GM18951 (cell line): Measurements from ENCODE around the gene DLG1.
A peak's percentile ranks its signal among the peaks of the same experiment; 100 is the strongest.

Source experiments
- POLR2A ChIP-seq: IDR thresholded peaks from 4 replicates; pipeline ENCODE4 v1.6.1; 2011; ENCODE audit warnings: mild to moderate bottlenecking; ENCODE audit not compliant: insufficient read length, insufficient read depth; ENCODE audit errors: extremely low read depth
- in situ Hi-C: fragments of 300-500 bp; cut with MboI; formaldehyde crosslinking; loops from one replicate; pipeline ENCODE4 v1.12.0; 2022; ENCODE audit warnings: low sequenced_read_pairs, mixed read lengths, inconsistent platforms; ENCODE audit not compliant: unreplicated experiment

Gene DLG1

GRCh38 chr3:197298341-197298944 lies at the start of gene DLG1:
TSS of gene DLG1 (minus strand) at chr3:197298612. CDS start at chr3:197297204, 1,408 bp downstream.
- in situ Hi-C loops: no loop called here
- peak; percentile 78 for TF ChIP-seq POLR2A

DNA sequence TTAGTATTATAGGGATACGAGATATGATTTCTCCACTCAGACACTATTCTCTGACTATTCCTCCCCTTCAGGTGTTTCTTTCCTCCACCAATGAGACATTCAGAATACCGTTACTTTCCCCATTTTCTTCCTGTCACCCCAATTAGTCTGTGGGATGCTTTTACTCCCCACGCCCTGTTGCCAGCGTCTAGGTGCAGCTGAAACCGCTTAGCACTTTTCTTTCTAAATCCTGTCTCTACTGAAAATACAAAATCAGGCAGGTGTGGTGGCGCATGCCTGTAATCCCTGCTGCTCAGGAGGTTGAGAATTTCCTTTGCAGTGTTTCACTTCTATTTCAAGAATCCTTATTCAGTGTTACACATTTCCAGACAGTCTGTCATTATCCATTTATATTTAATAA lies 49.6 kb upstream of the DLG1 start:
- no peak for TF ChIP-seq POLR2A
- in situ Hi-C loops: no loop called here

DNA sequence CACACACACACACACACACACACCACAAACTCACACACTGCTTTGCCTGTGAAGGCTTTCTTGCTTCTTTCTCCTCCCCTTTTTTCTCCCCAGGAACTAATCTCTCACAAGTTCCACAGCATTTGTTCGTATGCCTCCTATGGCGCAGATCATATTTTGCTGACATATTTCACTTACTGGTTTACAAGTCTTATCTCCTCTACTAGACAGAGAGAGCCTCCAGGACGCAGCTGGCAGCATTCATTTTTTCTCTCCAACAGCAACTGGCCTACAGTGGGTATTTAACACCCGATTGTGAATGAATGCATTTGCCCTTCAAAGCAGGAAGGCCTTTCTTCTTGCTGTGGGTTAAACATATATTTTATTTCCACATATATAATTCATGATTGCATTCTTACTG lies 47.0 kb upstream of the DLG1 start:
- in situ Hi-C loops: no loop called here
- TF ChIP-seq POLR2A: no peak

DNA sequence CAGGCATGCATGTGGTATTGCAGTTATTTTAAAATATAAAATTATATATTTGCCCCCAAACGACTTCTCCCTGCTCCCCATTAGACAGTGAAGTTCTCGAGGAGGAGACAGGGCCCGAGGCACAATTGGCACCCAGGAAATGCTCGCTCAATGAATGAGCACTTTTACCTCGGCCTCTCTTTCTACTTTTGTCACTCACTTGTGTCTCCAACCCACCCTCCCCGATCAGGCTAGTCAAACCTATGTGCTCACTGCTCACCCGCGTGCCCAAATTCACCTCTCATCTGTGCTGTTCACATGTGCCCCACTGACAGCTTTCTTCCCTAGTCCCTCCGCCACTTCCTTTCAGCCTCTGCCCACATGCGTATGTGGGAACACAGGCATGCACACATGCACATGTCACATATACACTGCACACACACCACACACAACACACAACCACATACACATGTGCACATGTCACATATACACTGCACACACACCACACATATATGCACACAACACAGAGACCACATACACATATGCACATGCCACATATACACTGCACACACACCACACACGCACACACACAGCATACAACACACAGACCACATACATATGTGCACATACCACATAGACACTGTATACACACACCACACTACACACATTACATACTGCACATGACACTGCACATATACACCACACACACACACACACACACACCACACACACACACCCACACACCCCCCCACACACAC lies 46.3 kb upstream of the DLG1 start:
- in situ Hi-C loops: no loop called here
- no peak for TF ChIP-seq POLR2A

DNA sequence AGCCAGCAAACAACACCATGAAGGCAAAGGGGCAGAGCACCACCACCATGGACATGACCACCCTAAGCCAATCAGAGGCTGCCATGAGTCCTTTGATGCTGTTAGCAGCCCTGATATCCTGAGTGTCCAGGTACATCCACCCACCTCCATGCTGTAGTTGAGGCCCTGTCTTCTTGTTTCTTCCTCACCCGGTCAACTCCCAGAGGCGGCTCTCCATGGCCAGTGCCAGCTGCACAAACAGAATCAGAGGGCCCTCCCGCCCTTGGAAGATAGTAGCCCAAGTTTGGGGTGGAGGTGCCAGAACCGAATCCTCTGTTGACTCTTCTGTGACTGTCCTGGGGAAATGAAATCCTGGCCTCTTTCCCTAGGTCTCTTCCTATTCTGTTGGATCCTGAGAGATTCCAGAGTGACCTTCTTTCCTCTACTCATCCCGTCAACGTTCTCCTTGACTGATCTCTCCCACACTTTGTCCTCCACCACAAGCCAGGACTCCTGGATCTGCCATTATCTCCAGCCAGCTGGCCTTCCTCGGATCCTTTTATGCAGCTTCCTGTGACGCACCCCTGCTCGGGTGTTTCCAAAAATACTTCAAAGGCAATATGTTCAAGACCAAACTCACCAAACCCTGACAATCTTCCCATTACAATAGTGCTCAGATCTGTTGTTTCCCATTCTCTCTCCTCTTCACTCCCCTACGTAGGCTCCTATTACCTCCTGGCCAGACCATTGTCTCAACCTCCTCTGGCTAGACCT lies 45.4 kb upstream of the DLG1 start:
- no peak for TF ChIP-seq POLR2A
- in situ Hi-C loops: no loop called here

- no peak for TF ChIP-seq POLR2A
- in situ Hi-C loops: no loop called here
These were observed 44.7 kb upstream of the DLG1 start for GRCh38 chr3:197343111-197343510.

DNA sequence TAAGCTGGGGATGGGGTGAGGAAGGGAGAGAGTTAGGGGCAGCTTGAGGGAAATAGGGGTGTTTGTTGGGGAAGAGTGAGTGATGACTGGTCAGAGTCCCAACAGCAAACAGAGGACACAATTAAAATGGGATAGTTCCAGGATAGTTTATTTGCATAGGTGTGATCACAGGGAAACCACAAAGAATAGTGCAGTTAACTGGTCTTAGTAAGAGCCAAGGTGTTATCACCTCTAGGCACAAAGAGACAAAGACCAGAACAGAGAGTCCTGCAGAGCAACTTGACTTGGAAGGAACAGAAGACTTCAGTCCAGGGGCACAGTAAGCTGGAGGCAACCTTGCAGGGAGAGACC lies 42.1 kb upstream of the DLG1 start:
- in situ Hi-C loops: no loop called here
- TF ChIP-seq POLR2A: no peak

DNA sequence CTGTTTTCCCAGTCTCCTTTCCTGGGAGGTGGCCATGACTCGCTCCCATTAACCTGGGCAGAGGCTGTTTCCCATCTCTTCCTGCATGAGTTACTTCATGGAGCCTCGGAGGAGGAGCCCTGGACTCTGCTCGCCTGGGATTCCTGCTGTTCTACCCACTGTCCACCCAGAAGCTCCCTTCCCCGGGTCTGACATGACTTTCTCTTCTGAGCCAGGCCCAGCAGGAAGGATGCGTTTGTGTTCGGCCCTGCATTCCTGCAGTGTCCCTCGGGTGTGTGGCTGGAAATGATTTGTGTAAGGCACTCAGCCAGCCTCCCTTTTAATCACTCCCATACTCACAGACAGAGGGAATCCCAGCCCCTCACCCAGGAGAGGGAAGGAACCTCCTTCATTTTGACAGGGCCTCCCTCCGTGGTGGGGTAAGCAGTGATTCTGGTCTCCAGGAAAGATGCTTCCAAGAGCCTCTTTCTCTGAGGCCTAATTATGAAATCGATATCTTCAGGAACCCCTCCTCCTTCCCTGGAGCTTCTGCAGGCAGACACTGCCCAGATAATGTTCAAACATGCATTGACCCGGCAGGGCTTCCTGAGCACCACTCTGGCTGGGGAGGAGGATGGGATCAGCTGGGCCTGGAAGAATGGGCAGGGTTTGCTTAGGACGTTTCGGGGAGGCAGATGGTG lies 41.6 kb upstream of the DLG1 start:
- no peak for TF ChIP-seq POLR2A

GRCh38 chr3:197338586-197338985 lies 40.2 kb upstream of the DLG1 start:
- TF ChIP-seq POLR2A: no peak
- in situ Hi-C loops: no loop called here

More for the DNA sequence above, 41.6 kb upstream of the DLG1 start:
- in situ Hi-C loops: no loop called here

DNA sequence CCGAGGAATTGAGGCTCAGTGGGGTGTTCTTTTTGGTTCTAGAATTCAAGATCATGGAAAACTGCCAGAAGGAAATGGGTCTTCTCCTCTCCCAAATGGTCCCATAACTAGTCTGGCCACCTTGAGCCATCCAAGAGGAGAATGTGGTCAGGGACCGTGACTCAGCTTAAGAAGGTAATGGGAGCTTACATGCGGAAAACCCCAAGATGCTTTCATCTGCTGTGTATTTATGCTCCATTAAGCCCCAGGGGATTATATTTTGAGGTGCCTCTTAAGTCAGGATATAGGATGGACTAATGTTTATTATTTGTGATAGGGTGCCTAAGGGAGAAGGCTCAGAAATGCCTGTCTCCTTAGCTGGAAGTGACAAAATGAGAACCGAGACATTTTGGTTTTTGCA lies 39.2 kb upstream of the DLG1 start:
- TF ChIP-seq POLR2A: no peak

GRCh38 chr3:197337214-197337613 lies 38.8 kb upstream of the DLG1 start:
- in situ Hi-C loops: no loop called here
- no peak for TF ChIP-seq POLR2A

More for the DNA sequence above, 39.2 kb upstream of the DLG1 start:
- in situ Hi-C loops: no loop called here

- in situ Hi-C loops: no loop called here
- no peak for TF ChIP-seq POLR2A
These were observed 37.9 kb upstream of the DLG1 start for GRCh38 chr3:197336348-197336747.

GRCh38 chr3:197335428-197336132 lies 37.2 kb upstream of the DLG1 start:
- TF ChIP-seq POLR2A: no peak
- in situ Hi-C loops: no loop called here
